D721Med (cell line): ENCODE results near the gene PRKCZ.

ENCODE experiments used
- DNase-seq: peaks from one replicate; pipeline ENCODE4 v3.0.0; 2011; ENCODE audit warnings: low spot score; ENCODE audit not compliant: insufficient read length
- FAIRE-seq: peaks from 2 replicates; lab custom pipeline; 2011; peaks lifted over from hg19 to GRCh38; lab: Jason Lieb, UNC
- TF ChIP-seq, protein P1 (sequence below): IDR thresholded peaks from 2 replicates; pipeline ENCODE4 v1.5.1; 2012; ENCODE audit warnings: mild to moderate bottlenecking, control low read depth; ENCODE audit not compliant: insufficient read depth; ENCODE audit errors: missing control alignments

PRKCZ gene

DNA sequence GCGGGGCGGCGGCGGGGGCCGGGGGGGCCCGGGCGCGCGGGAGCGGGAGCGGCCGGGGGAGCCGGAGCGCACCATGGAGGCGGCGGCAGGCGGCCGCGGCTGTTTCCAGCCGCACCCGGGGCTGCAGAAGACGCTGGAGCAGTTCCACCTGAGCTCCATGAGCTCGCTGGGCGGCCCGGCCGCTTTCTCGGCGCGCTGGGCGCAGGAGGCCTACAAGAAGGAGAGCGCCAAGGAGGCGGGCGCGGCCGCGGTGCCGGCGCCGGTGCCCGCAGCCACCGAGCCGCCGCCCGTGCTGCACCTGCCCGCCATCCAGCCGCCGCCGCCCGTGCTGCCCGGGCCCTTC is 178.5 kb downstream of the PRKCZ start:
- no peak for FAIRE-seq
- no peak for DNase-seq
- TF ChIP-seq, protein P1, sequence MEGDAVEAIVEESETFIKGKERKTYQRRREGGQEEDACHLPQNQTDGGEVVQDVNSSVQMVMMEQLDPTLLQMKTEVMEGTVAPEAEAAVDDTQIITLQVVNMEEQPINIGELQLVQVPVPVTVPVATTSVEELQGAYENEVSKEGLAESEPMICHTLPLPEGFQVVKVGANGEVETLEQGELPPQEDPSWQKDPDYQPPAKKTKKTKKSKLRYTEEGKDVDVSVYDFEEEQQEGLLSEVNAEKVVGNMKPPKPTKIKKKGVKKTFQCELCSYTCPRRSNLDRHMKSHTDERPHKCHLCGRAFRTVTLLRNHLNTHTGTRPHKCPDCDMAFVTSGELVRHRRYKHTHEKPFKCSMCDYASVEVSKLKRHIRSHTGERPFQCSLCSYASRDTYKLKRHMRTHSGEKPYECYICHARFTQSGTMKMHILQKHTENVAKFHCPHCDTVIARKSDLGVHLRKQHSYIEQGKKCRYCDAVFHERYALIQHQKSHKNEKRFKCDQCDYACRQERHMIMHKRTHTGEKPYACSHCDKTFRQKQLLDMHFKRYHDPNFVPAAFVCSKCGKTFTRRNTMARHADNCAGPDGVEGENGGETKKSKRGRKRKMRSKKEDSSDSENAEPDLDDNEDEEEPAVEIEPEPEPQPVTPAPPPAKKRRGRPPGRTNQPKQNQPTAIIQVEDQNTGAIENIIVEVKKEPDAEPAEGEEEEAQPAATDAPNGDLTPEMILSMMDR = no peak

DNA sequence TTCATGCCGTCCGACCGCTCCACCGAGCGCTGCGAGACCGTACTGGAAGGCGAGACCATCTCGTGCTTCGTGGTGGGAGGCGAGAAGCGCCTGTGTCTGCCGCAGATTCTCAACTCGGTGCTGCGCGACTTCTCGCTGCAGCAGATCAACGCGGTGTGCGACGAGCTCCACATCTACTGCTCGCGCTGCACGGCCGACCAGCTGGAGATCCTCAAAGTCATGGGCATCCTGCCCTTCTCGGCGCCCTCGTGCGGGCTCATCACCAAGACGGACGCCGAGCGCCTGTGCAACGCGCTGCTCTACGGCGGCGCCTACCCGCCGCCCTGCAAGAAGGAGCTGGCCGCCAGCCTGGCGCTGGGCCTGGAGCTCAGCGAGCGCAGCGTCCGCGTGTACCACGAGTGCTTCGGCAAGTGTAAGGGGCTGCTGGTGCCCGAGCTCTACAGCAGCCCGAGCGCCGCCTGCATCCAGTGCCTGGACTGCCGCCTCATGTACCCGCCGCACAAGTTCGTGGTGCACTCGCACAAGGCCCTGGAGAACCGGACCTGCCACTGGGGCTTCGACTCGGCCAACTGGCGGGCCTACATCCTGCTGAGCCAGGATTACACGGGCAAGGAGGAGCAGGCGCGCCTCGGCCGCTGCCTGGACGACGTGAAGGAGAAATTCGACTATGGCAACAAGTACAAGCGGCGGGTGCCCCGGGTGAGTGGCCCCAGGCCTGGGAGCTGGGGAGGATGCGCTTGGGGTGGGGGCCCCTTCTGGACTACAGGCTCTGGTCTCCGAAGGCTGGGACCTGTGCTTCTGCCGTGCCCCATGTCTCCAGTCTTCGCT is 179.0 kb downstream of the PRKCZ start:
- DNase-seq (no peak), FAIRE-seq (no peak)
- TF ChIP-seq, protein P1 = no peak

DNA sequence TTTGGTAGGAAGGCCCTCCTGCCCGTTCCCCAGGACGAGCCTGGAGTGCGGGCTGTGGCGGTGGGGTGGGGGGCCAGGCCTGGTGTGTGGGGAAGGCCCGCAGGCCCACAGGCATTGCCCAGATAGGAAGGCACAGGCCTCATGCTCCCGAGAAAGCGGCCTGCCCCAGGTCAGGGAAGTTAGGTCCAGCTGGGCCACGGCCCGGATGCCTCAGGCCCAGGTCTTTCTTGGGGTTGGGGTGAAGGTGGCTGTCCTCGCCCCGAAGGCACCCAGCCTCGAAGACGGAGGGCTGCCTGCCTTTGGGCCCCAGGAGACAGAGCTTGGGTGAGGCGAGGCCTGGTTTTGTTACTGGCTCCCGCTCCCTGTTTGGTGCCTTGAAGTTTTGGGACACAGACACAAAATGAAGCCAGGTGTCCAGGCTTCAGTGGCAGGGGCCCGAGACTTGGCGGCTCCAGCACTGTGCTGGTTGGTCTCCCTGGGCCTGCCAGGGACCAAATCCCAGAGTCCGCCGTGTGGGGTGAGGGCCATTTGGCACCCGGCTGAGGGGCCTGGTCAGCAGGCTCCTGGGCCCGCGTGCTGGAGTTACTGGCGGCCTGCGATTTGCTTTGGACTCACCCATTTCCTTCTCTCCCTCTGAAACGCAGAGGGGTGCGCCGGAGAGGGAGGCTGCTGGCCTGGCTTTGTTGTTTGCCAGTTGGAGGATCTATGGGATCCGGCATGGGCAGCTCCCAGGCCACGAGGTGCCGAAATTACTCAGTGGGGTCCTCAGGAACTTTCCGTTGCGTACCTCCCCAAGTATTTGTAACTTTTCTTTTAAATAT is 179.9 kb downstream of the PRKCZ start:
- DNase-seq = no peak
- FAIRE-seq = no peak

DNA sequence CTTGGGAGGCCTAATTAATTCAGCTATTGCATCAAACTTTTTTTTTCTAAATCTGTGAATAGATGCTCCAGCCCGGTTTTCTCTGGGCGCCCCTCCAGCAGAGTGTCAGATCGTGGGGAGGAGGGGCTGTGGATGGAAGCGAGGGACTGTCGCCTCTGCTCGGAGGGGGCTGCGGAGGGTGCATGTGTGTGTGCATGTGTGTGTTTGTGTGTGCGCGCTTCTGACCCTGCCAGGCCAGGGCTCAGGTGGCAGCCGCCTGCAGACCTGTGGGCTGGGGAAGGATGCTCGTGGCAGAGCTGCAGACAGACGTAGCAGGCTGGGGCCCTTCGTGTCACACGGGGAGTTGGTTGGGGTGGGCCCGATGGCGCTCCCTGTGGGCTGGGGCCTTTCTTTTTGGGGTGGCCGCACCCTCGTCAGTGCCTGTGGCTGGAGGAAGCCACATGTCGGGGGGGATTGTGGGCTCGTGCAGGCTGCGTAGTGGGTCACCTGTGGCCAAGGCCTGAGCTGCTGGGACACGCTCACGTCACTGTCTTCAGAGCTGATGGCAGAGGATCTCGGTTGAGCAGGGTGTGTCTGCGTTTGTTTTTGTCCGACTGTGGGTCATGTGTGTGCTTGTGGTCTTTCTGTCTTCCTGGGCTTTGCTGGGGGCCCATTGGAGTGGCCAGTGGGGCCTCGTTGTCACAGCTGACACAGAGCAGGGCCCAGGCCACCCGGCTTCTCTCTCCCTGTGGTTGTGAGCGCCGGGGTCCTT is 180.7 kb downstream of the PRKCZ start:
- no peak for FAIRE-seq
- DNase-seq = no peak

More for the DNA sequence above, 179.9 kb downstream of the PRKCZ start:
- TF ChIP-seq, protein P1 = no peak

DNA sequence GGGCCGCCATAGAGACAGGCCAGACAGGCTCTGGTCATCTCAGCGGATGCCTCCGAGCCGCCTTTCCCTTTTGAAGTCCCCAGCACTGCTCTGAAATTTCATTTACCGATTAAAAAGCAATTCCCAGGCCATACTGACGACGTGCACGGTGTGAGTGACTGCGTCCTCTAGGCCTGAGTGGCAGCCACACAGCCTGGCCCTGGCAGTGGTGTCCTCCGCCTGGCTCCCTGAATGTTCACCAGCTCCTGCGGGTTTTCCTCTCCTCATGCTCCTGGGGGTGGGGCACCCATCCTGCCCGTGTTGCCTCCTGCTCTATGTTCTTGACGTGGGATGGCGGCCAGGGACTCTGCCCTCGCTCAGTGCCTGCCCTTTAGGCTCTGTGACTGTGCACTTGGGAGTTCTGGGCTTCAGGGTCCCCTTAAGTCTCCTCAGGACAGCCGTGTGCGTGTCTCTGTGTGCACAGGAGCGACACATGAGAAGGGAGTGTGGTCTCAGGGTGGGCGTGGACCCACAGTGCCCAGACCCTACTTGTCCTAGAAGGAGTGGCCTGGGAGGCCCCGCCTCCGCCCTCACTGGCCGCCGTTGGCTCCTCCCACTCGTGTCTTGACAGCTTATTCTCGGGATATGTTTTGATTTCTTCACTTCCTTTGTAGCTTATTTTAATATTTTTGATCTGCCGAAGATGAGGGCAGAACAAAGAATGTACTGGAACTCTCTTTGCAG is 181.5 kb downstream of the PRKCZ start:
- TF ChIP-seq, protein P1 = no peak

More for the DNA sequence above, 180.7 kb downstream of the PRKCZ start:
- TF ChIP-seq, protein P1 = no peak

DNA sequence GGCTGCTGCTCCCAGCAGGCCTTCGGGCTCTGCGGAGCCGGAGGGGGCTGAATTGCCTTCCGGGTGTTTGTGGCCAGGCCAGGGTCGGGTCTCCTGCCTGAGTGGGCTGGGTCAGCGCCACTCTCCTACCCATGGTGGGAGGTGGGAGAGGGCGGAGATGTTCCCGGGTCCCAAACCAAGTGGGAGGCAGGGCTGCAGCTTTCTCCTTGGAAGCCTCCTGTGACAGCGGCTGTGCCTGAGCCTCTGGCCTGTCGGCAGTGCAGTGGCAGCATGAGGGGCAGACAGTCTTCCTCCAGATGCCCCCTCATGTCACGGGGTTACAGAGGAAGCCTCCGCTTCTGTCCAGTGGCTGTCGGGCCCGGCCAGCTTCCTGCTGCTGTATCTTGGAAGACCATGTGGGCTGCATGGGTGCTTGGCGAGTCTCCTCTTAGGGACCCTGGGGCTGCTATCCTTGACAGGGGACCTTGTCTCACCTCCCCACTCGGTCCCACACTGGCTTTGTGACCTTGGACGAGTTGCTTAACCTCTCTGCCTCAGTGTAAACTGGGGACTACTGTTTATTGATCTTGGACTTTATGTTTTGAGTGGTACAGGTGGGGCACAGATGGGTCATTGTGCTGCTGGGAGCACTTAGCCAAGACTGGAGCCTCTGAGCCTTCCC is 182.2 kb downstream of the PRKCZ start:
- TF ChIP-seq, protein P1 = no peak
- DNase-seq (no peak), FAIRE-seq (no peak)

More for the DNA sequence above, 181.5 kb downstream of the PRKCZ start:
- DNase-seq (no peak), FAIRE-seq (no peak)
